OCI-LY7 (cell line): ENCODE measurements around the gene GABARAP.

ENCODE experiments used
- CTCF ChIP-seq: fragments of 200-600 bp; sonication (generic); conservative IDR thresholded peaks from 2 replicates; pipeline ENCODE4 v1.5.1; 2014; ENCODE audit warnings: mild to moderate bottlenecking, antibody characterized with exemption, low read length, moderate library complexity, mixed read lengths
- EZH2phosphoT487 ChIP-seq: fragments of 200-600 bp; sonication (generic); IDR thresholded peaks from 2 replicates; pipeline ENCODE4 v1.6.1; 2018; ENCODE audit warnings: low read depth, borderline replicate concordance, mild to moderate bottlenecking, mixed run types, antibody characterized with exemption, low read length, moderate library complexity, mixed read lengths

DNA sequence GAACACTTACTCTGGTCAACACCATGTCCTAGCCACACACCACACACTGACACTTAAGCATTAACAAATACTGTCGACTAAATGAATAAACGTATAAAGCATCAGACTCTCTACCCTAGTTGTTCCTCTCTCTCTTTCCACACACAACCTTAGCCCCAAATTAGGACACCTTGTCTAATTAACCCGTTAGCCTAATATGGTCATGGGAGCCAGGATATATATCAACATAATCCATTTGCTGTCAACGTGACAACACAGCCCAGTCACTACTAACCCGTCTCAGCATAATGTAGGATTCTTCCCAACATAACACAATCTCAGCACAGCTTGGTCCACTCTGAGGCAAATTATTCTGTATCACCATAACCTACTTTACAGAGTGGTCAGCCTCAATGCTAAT, 10.1 kb downstream of the GABARAP start:
- no peak for TF ChIP-seq EZH2phosphoT487
- no peak for TF ChIP-seq CTCF
